ENCODE measurements around the gene FUNDC2. TPM values are rescaled to one million over a fixed set of nuclear protein-coding genes. Genes with fewer than 3 reads are reported as not detected.

The FUNDC2 gene
- total RNA-seq, 2 donors from 2014 or later = 68.3 to 71.4 TPM

GRCh38 chrX:155094468-155095061 lies 67.9 kb downstream of the FUNDC2 start:
- H3K27ac ChIP-seq (ENCODE audit: low read depth, low read length) = no peak overlapping the region
- H3K36me3 ChIP-seq (ENCODE audit: control insufficient read depth, insufficient read depth, low read length) = peaks cover 15% of the 10 kb centered on the region
- H3K27ac Mint-ChIP-seq = no peak overlapping the region
- H3K27me3 Mint-ChIP-seq (ENCODE audit: insufficient read depth) = no peaks in the 10 kb centered on the region
- H3K4me3 Mint-ChIP-seq = no peak overlapping the region
- peaks cover 25% of the 10 kb centered on the region for H3K36me3 Mint-ChIP-seq (ENCODE audit: low read depth)
- WGBS, 2 experiments (ENCODE audit: insufficient coverage in 1 of 2, insufficient read length in 1 of 2) = 78% methylated on average over 4 of the region's 4 CpGs; no CpG with 5 or more reads in 1 of the 2 experiments
- no peaks in the 10 kb centered on the region for H3K4me1 ChIP-seq (ENCODE audit: control insufficient read depth, insufficient read depth, low read length)
- no peak for DNase-seq
- H3K9me3 Mint-ChIP-seq = peaks cover 31% of the 10 kb centered on the region
- no peak overlapping the region for H3K4me3 ChIP-seq (ENCODE audit: low read length)
- no peaks in the 10 kb centered on the region for H3K4me1 Mint-ChIP-seq
- TF ChIP-seq CTCF (conservative IDR thresholded peaks at IDR 0.05) = peak; percentile 79
- H3K9ac ChIP-seq (ENCODE audit: extremely low read depth, low read length, poor library complexity, severe bottlenecking) = no peak overlapping the region
- H3K27me3 ChIP-seq (ENCODE audit: control insufficient read depth, insufficient read depth, low read length, poor library complexity, severe bottlenecking) = no peaks in the 10 kb centered on the region
- H3K9me3 ChIP-seq (ENCODE audit: control insufficient read depth, low read length) = no peaks in the 10 kb centered on the region

GRCh38 chrX:155105919-155106318 lies 79.3 kb downstream of the FUNDC2 start:
- Mint-ChIP-seq H3K4me1 (no peaks in the 10 kb centered on the region), H3K27ac (no peak overlapping the region), H3K9me3 (peaks cover 41% of the 10 kb centered on the region), H3K36me3 (ENCODE audit: low read depth) (peaks cover 16% of the 10 kb centered on the region), H3K27me3 (ENCODE audit: insufficient read depth) (no peaks in the 10 kb centered on the region), H3K4me3 (no peak overlapping the region)
- 90% methylated on average over 1 of the region's 2 CpGs; no CpG with 5 or more reads in 1 of the 2 experiments for WGBS, 2 experiments (ENCODE audit: insufficient coverage in 1 of 2, insufficient read length in 1 of 2)
- H3K9ac ChIP-seq (ENCODE audit: extremely low read depth, low read length, poor library complexity, severe bottlenecking) = no peak overlapping the region
- TF ChIP-seq CTCF (conservative IDR thresholded peaks at IDR 0.05) = no peak
- peaks cover 10% of the 10 kb centered on the region for H3K36me3 ChIP-seq (ENCODE audit: control insufficient read depth, insufficient read depth, low read length)
- H3K9me3 ChIP-seq (ENCODE audit: control insufficient read depth, low read length) = no peaks in the 10 kb centered on the region
- no peaks in the 10 kb centered on the region for H3K4me1 ChIP-seq (ENCODE audit: control insufficient read depth, insufficient read depth, low read length)
- H3K4me3 ChIP-seq (ENCODE audit: low read length) = no peak overlapping the region
- DNase-seq = no peak
- H3K27me3 ChIP-seq (ENCODE audit: control insufficient read depth, insufficient read depth, low read length, poor library complexity, severe bottlenecking) = no peaks in the 10 kb centered on the region
- no peak overlapping the region for H3K27ac ChIP-seq (ENCODE audit: low read depth, low read length)

GRCh38 chrX:155108427-155108826 lies 81.8 kb downstream of the FUNDC2 start:
- peaks cover 16% of the 10 kb centered on the region for H3K36me3 ChIP-seq (ENCODE audit: control insufficient read depth, insufficient read depth, low read length)
- no peak overlapping the region for H3K9ac ChIP-seq (ENCODE audit: extremely low read depth, low read length, poor library complexity, severe bottlenecking)
- DNase-seq = no peak
- Mint-ChIP-seq H3K27me3 (ENCODE audit: insufficient read depth) (no peaks in the 10 kb centered on the region), H3K27ac (no peak overlapping the region), H3K36me3 (ENCODE audit: low read depth) (peaks cover 26% of the 10 kb centered on the region), H3K9me3 (peaks cover 53% of the 10 kb centered on the region), H3K4me1 (no peaks in the 10 kb centered on the region), H3K4me3 (no peak overlapping the region)
- H3K4me1 ChIP-seq (ENCODE audit: control insufficient read depth, insufficient read depth, low read length) = no peaks in the 10 kb centered on the region
- H3K9me3 ChIP-seq (ENCODE audit: control insufficient read depth, low read length) = peaks cover 6% of the 10 kb centered on the region
- no peaks in the 10 kb centered on the region for H3K27me3 ChIP-seq (ENCODE audit: control insufficient read depth, insufficient read depth, low read length, poor library complexity, severe bottlenecking)
- H3K4me3 ChIP-seq (ENCODE audit: low read length) = no peak overlapping the region
- no peak for TF ChIP-seq CTCF (conservative IDR thresholded peaks at IDR 0.05)
- no peak overlapping the region for H3K27ac ChIP-seq (ENCODE audit: low read depth, low read length)

Other genes starting within 250 kb of the FUNDC2 start
- 10 to 100 TPM; 13.7 to 15.7 TPM for gene MPP1, start 221.4 kb upstream of the FUNDC2 start, total RNA-seq
- gene SMIM9, start 192.2 kb upstream of the FUNDC2 start, total RNA-seq = not detected
- gene F8A1, start 140.5 kb upstream of the FUNDC2 start, total RNA-seq = 10 to 100 TPM; 23.2 to 27.7 TPM
- 1 to 10 TPM; 5.5 to 6.0 TPM for gene F8, start 4.1 kb upstream of the FUNDC2 start, total RNA-seq
- 1 to 10 TPM; 5.2 to 8.3 TPM for gene CMC4, start 44.3 kb downstream of the FUNDC2 start, total RNA-seq
- 10 to 100 TPM; 12.6 to 17.4 TPM for gene MTCP1, start 44.3 kb downstream of the FUNDC2 start, total RNA-seq
- gene BRCC3, start 44.7 kb downstream of the FUNDC2 start, total RNA-seq = 10 to 100 TPM; 21.9 to 22.8 TPM
- 10 to 100 TPM; 83.5 to 97.0 TPM for gene VBP1, start 189.6 kb downstream of the FUNDC2 start, total RNA-seq
- gene RAB39B, start 237.6 kb downstream of the FUNDC2 start, total RNA-seq = 1 to 10 TPM; 3.7 to 5.1 TPM